GM12873 (cell line): Measurements from ENCODE around the gene PIKFYVE.

Experiments used
- TF ChIP-seq, protein P1 (sequence below): IDR thresholded peaks from 2 replicates; pipeline ENCODE4 v1.5.1; 2012; ENCODE audit warnings: low read depth, mild to moderate bottlenecking, moderate library complexity, low read length, control low read depth; ENCODE audit not compliant: insufficient read depth; ENCODE audit errors: missing control alignments

The PIKFYVE gene

GRCh38 chr2:208274748-208275147 is 8.7 kb downstream of the PIKFYVE start:
- TF ChIP-seq, protein P1, sequence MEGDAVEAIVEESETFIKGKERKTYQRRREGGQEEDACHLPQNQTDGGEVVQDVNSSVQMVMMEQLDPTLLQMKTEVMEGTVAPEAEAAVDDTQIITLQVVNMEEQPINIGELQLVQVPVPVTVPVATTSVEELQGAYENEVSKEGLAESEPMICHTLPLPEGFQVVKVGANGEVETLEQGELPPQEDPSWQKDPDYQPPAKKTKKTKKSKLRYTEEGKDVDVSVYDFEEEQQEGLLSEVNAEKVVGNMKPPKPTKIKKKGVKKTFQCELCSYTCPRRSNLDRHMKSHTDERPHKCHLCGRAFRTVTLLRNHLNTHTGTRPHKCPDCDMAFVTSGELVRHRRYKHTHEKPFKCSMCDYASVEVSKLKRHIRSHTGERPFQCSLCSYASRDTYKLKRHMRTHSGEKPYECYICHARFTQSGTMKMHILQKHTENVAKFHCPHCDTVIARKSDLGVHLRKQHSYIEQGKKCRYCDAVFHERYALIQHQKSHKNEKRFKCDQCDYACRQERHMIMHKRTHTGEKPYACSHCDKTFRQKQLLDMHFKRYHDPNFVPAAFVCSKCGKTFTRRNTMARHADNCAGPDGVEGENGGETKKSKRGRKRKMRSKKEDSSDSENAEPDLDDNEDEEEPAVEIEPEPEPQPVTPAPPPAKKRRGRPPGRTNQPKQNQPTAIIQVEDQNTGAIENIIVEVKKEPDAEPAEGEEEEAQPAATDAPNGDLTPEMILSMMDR = no peak

- TF ChIP-seq, protein P1 = no peak
Observed at GRCh38 chr2:208278549-208278948, 12.5 kb downstream of the PIKFYVE start.

GRCh38 chr2:208279236-208279635 is 13.2 kb downstream of the PIKFYVE start:
- TF ChIP-seq, protein P1 = no peak

GRCh38 chr2:208280234-208280633 is 14.2 kb downstream of the PIKFYVE start:
- TF ChIP-seq, protein P1 = no peak

DNA sequence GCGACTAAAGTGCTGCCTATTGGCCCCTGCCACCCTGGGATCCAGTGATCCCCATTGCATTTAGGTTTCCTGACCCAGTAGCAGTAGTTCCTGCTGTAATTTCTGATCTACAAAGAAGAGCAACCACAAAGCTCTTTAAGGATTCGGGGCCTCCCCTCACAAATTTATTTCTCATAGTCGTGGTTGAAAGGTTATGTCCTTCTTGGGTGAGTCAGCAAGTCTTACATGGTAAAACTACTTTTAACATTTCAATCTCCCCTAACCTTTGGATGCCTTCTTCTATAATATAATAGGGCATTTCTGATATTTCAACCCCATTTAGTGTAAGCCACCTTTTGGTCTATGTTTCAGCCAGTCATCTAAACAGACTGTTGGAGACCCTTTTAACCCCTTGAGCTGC is 14.9 kb downstream of the PIKFYVE start:
- TF ChIP-seq, protein P1 = no peak

- TF ChIP-seq, protein P1 = no peak
Observed at GRCh38 chr2:208285853-208286252, 19.8 kb downstream of the PIKFYVE start.

DNA sequence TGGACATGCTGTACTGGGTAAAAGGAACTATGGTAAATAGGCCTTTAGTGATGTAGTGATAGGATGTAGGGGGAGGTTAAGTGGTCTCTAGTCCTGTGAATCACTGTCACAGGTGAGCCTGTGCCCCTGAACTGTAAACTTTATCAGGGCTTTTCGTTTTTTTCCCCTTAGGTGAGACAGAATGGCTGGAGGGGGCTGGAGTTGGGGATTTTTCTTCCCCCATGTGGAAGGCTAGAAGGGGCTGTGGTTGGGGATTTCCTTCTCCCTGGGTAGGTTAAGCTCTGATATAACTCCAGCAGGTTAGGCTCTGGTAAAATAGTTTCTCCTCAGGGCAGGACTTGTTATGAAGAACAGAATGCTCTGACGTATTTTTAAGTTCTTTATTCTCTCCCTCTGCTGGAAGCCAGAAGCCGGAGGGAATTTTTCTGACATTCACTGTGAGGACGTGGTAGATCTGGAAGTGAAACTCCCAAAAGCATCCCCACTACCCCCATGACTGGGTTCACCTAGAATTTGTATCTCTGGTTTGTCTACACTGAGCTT is 28.5 kb downstream of the PIKFYVE start:
- TF ChIP-seq, protein P1 = no peak
